ENCODE measurements around the gene CFAP119. TPM values are rescaled to one million over a fixed set of nuclear protein-coding genes. Genes with fewer than 3 reads are reported as not detected.
A peak's percentile ranks its signal among the peaks of the same experiment; 100 is the strongest.

CFAP119 gene
- total and polyA plus RNA-seq, 4 donors: 0.33 to 2.7 (median 1.2) TPM

- H3K36me3 ChIP-seq (ENCODE audit: control insufficient read depth in 4 of 4, insufficient read depth in 3 of 4, low read depth in 1 of 4, low read length in 3 of 4): peaks cover 4 to 6% (median 5%) of the 10 kb centered on the region in 4 donors
- 14% methylated on average over 36 of the region's 36 CpGs for WGBS
- H3K27me3 ChIP-seq (ENCODE audit: control insufficient read depth in 4 of 4, insufficient read depth in 4 of 4, low read length in 3 of 4): no peaks in the 10 kb centered on the region
- peak; percentile 48 for DNase-seq (ENCODE audit: low spot score)
- peak overlapping the region; percentile 67 to 96 (median 79) for H3K4me3 ChIP-seq (ENCODE audit: low read depth in 1 of 3, low read length in 3 of 3)
- H3K4me1 ChIP-seq (ENCODE audit: control insufficient read depth in 4 of 4, insufficient read depth in 4 of 4, low read length in 3 of 4): peaks cover 0 to 34% (median 19%) of the 10 kb centered on the region in 4 donors
- no peaks in the 10 kb centered on the region for H3K9me3 ChIP-seq (ENCODE audit: control insufficient read depth in 4 of 4, low read length in 3 of 4)
- no peak overlapping the region for H3K9ac ChIP-seq (ENCODE audit: low read depth in 1 of 2, low read length in 2 of 2)
- TF ChIP-seq RAD21 (IDR thresholded peaks at IDR 0.05) (no peak), NR2F2 (IDR thresholded peaks at IDR 0.05) (no peak), JUND (IDR thresholded peaks at IDR 0.05) (no peak), YY1 (IDR thresholded peaks at IDR 0.05) (no peak), HNF4G (IDR thresholded peaks at IDR 0.05) (no peak)
- TF ChIP-seq, protein P1, sequence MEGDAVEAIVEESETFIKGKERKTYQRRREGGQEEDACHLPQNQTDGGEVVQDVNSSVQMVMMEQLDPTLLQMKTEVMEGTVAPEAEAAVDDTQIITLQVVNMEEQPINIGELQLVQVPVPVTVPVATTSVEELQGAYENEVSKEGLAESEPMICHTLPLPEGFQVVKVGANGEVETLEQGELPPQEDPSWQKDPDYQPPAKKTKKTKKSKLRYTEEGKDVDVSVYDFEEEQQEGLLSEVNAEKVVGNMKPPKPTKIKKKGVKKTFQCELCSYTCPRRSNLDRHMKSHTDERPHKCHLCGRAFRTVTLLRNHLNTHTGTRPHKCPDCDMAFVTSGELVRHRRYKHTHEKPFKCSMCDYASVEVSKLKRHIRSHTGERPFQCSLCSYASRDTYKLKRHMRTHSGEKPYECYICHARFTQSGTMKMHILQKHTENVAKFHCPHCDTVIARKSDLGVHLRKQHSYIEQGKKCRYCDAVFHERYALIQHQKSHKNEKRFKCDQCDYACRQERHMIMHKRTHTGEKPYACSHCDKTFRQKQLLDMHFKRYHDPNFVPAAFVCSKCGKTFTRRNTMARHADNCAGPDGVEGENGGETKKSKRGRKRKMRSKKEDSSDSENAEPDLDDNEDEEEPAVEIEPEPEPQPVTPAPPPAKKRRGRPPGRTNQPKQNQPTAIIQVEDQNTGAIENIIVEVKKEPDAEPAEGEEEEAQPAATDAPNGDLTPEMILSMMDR (IDR thresholded peaks at IDR 0.05; ENCODE audit: low read depth, low read length, missing input control): no peak
- TF ChIP-seq, protein P2, sequence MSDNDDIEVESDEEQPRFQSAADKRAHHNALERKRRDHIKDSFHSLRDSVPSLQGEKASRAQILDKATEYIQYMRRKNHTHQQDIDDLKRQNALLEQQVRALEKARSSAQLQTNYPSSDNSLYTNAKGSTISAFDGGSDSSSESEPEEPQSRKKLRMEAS (IDR thresholded peaks at IDR 0.05): no peak
- H3K27ac ChIP-seq (ENCODE audit: low read depth in 1 of 2, low read length in 2 of 2): peak overlapping the region in 1 of 2 donors; percentile 59
Observed at GRCh38 chr16:30748634-30749445, 13.0 kb downstream of the CFAP119 start.

GRCh38 chr16:30747799-30748633 lies 13.8 kb downstream of the CFAP119 start, which contains the start of gene PHKG2:
Gene PHKG2 (plus strand): TSS chr16:30748425. CDS start chr16:30748821, 396 bp downstream.
- WGBS: 3% methylated on average over 60 of the region's 60 CpGs
- H3K27me3 ChIP-seq (ENCODE audit: control insufficient read depth in 4 of 4, insufficient read depth in 4 of 4, low read length in 3 of 4): no peaks in the 10 kb centered on the region
- peaks cover 2 to 6% (median 5%) of the 10 kb centered on the region in 4 donors for H3K36me3 ChIP-seq (ENCODE audit: control insufficient read depth in 4 of 4, insufficient read depth in 3 of 4, low read depth in 1 of 4, low read length in 3 of 4)
- H3K4me1 ChIP-seq (ENCODE audit: control insufficient read depth in 4 of 4, insufficient read depth in 4 of 4, low read length in 3 of 4): peaks cover 0 to 26% (median 16%) of the 10 kb centered on the region in 4 donors
- peak within 1 kb of the TSS; percentile 33 to 59 for H3K9ac ChIP-seq (ENCODE audit: low read depth in 1 of 2, low read length in 2 of 2)
- peak within 1 kb of the TSS; percentile 67 to 96 (median 79) for H3K4me3 ChIP-seq (ENCODE audit: low read depth in 1 of 3, low read length in 3 of 3)
- DNase-seq (ENCODE audit: low spot score): peak; percentile 97
- H3K27ac ChIP-seq (ENCODE audit: low read depth in 1 of 2, low read length in 2 of 2): peak within 1 kb of the TSS; percentile 68 to 76
- TF ChIP-seq RXRA (IDR thresholded peaks at IDR 0.05) (peak; percentile 50 to 58), RAD21 (IDR thresholded peaks at IDR 0.05) (peak; percentile 18 to 50), FOXA2 (IDR thresholded peaks at IDR 0.05) (peak; percentile 13), TAF1 (conservative IDR thresholded peaks at IDR 0.05) (peak; percentile 85), JUND (IDR thresholded peaks at IDR 0.05) (peak in 1 of 2 donors; percentile 21), FOXA1 (IDR thresholded peaks at IDR 0.05) (no peak), NR2F2 (IDR thresholded peaks at IDR 0.05) (peak; percentile 30), SP1 (IDR thresholded peaks at IDR 0.05) (peak; percentile 88), YY1 (IDR thresholded peaks at IDR 0.05) (peak; percentile 87), EGR1 (IDR thresholded peaks at IDR 0.05; ENCODE audit: low read depth in 2 of 2) (peak; percentile 21 to 25), HNF4G (IDR thresholded peaks at IDR 0.05) (no peak), GABPA (IDR thresholded peaks at IDR 0.05 in 1 of 2, conservative IDR thresholded peaks at IDR 0.05 in 1 of 2) (peak in 1 of 2 donors; percentile 77), HNF4A (conservative IDR thresholded peaks at IDR 0.05) (peak; percentile 46 to 67)
- TF ChIP-seq, protein P3, sequence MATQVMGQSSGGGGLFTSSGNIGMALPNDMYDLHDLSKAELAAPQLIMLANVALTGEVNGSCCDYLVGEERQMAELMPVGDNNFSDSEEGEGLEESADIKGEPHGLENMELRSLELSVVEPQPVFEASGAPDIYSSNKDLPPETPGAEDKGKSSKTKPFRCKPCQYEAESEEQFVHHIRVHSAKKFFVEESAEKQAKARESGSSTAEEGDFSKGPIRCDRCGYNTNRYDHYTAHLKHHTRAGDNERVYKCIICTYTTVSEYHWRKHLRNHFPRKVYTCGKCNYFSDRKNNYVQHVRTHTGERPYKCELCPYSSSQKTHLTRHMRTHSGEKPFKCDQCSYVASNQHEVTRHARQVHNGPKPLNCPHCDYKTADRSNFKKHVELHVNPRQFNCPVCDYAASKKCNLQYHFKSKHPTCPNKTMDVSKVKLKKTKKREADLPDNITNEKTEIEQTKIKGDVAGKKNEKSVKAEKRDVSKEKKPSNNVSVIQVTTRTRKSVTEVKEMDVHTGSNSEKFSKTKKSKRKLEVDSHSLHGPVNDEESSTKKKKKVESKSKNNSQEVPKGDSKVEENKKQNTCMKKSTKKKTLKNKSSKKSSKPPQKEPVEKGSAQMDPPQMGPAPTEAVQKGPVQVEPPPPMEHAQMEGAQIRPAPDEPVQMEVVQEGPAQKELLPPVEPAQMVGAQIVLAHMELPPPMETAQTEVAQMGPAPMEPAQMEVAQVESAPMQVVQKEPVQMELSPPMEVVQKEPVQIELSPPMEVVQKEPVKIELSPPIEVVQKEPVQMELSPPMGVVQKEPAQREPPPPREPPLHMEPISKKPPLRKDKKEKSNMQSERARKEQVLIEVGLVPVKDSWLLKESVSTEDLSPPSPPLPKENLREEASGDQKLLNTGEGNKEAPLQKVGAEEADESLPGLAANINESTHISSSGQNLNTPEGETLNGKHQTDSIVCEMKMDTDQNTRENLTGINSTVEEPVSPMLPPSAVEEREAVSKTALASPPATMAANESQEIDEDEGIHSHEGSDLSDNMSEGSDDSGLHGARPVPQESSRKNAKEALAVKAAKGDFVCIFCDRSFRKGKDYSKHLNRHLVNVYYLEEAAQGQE (IDR thresholded peaks at IDR 0.05): peak; percentile 57
- TF ChIP-seq, protein P2 (IDR thresholded peaks at IDR 0.05): peak; percentile 79
- TF ChIP-seq, protein P4, sequence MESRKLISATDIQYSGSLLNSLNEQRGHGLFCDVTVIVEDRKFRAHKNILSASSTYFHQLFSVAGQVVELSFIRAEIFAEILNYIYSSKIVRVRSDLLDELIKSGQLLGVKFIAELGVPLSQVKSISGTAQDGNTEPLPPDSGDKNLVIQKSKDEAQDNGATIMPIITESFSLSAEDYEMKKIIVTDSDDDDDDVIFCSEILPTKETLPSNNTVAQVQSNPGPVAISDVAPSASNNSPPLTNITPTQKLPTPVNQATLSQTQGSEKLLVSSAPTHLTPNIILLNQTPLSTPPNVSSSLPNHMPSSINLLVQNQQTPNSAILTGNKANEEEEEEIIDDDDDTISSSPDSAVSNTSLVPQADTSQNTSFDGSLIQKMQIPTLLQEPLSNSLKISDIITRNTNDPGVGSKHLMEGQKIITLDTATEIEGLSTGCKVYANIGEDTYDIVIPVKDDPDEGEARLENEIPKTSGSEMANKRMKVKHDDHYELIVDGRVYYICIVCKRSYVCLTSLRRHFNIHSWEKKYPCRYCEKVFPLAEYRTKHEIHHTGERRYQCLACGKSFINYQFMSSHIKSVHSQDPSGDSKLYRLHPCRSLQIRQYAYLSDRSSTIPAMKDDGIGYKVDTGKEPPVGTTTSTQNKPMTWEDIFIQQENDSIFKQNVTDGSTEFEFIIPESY (IDR thresholded peaks at IDR 0.05): no peak
- TF ChIP-seq, protein P5, sequence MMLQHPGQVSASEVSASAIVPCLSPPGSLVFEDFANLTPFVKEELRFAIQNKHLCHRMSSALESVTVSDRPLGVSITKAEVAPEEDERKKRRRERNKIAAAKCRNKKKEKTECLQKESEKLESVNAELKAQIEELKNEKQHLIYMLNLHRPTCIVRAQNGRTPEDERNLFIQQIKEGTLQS (IDR thresholded peaks at IDR 0.05): no peak
- TF ChIP-seq, protein P1 (IDR thresholded peaks at IDR 0.05; ENCODE audit: low read depth, low read length, missing input control): no peak
- no peaks in the 10 kb centered on the region for H3K9me3 ChIP-seq (ENCODE audit: control insufficient read depth in 4 of 4, low read length in 3 of 4)
